GM23338 (cell line): ENCODE measurements around the gene TF.
A peak's percentile ranks its signal among the peaks of the same experiment; 100 is the strongest.

Experiments
- EZH2 ChIP-seq: fragments of 200-600 bp; sonication (generic); IDR thresholded peaks from one replicate; pipeline ENCODE4 v1.8.0; 2017; ENCODE audit warnings: antibody characterized with exemption, mild to moderate bottlenecking, low read depth; ENCODE audit not compliant: unreplicated experiment
- JUNB ChIP-seq: IDR thresholded peaks from one replicate; pipeline ENCODE4 v1.6.1; 2016; ENCODE audit warnings: antibody characterized with exemption; ENCODE audit not compliant: unreplicated experiment
- POLR2AphosphoS5 ChIP-seq: IDR thresholded peaks from 2 replicates; pipeline ENCODE4 v1.6.1; 2016; ENCODE audit warnings: antibody characterized with exemption, low read depth
- TF ChIP-seq, protein P1 (sequence below), 2 experiments: fragments of 200-600 bp in 1 of 2; sonication (generic) in 1 of 2; conservative IDR thresholded peaks; 2 replicates each; pipeline versions ENCODE4 v1.5.1 to v1.6.1; 2016 to 2017; ENCODE audit warnings: antibody characterized with exemption in 2 of 2, low read depth in 2 of 2, mild to moderate bottlenecking in 2 of 2, moderate library complexity in 1 of 2
- TF ChIP-seq, protein P2 (sequence below): IDR thresholded peaks from one replicate; pipeline ENCODE4 v1.6.1; 2018; ENCODE audit warnings: antibody characterized with exemption; ENCODE audit not compliant: unreplicated experiment

DNA sequence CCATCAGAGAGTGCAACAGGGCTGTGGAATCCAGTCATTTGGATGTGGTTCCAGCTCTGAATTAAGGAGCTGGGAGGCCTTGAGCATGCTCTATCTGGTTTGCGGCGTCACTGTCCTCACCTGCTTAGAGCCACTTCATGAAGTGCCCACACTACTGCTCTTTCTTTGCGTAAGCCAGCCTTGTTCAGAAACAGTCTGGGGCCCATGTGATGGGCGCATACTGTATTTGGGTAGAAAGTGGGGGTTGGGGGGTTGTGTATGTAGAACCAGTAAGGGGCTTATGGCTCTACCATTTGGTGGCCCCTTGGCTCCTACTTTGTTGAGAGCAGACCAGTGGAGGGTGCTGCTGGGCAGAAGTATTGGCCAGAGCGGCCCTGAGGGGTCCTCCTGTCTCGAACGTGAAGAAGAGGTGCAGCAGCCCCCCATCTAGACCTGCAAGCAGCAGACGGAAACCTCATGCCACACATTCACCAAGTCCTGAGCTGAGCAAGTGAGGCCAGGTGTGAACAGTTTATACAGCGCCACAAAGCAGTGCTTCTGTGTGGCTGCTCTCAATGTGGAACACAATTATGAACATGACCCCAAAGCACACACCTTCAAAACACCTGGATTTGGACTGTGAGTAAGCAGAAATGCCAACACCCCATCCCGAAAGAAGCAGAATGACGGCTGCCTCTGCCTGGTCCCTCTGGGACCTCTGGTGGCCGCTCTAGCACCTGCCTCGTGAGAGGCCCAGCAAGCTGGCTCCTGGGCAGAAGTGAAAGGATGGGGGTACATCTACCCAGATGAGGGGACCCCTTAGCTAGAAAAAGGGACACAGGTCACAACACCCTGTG lies 86.0 kb downstream of the TF start:
- TF ChIP-seq, protein P1, sequence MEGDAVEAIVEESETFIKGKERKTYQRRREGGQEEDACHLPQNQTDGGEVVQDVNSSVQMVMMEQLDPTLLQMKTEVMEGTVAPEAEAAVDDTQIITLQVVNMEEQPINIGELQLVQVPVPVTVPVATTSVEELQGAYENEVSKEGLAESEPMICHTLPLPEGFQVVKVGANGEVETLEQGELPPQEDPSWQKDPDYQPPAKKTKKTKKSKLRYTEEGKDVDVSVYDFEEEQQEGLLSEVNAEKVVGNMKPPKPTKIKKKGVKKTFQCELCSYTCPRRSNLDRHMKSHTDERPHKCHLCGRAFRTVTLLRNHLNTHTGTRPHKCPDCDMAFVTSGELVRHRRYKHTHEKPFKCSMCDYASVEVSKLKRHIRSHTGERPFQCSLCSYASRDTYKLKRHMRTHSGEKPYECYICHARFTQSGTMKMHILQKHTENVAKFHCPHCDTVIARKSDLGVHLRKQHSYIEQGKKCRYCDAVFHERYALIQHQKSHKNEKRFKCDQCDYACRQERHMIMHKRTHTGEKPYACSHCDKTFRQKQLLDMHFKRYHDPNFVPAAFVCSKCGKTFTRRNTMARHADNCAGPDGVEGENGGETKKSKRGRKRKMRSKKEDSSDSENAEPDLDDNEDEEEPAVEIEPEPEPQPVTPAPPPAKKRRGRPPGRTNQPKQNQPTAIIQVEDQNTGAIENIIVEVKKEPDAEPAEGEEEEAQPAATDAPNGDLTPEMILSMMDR (conservative IDR thresholded peaks at IDR 0.05; ENCODE audit: low read depth in 2 of 2) = peak; percentile 34 to 59; a peak in 3 of 4 replicates
- TF ChIP-seq JUNB = no peak
- TF ChIP-seq, protein P2, sequence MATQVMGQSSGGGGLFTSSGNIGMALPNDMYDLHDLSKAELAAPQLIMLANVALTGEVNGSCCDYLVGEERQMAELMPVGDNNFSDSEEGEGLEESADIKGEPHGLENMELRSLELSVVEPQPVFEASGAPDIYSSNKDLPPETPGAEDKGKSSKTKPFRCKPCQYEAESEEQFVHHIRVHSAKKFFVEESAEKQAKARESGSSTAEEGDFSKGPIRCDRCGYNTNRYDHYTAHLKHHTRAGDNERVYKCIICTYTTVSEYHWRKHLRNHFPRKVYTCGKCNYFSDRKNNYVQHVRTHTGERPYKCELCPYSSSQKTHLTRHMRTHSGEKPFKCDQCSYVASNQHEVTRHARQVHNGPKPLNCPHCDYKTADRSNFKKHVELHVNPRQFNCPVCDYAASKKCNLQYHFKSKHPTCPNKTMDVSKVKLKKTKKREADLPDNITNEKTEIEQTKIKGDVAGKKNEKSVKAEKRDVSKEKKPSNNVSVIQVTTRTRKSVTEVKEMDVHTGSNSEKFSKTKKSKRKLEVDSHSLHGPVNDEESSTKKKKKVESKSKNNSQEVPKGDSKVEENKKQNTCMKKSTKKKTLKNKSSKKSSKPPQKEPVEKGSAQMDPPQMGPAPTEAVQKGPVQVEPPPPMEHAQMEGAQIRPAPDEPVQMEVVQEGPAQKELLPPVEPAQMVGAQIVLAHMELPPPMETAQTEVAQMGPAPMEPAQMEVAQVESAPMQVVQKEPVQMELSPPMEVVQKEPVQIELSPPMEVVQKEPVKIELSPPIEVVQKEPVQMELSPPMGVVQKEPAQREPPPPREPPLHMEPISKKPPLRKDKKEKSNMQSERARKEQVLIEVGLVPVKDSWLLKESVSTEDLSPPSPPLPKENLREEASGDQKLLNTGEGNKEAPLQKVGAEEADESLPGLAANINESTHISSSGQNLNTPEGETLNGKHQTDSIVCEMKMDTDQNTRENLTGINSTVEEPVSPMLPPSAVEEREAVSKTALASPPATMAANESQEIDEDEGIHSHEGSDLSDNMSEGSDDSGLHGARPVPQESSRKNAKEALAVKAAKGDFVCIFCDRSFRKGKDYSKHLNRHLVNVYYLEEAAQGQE = no peak
- no peak for TF ChIP-seq POLR2AphosphoS5
- no peak for TF ChIP-seq EZH2
